Neural cell (in vitro differentiated cells): ENCODE measurements around the gene PPP6C.

ENCODE experiments used
- EP300 ChIP-seq: fragments of 450-650 bp; conservative IDR thresholded peaks from 2 replicates; pipeline ENCODE4 v1.6.1; 2014; ENCODE audit warnings: antibody characterized with exemption, mild to moderate bottlenecking, moderate library complexity; ENCODE audit not compliant: poor library complexity, severe bottlenecking
- POLR2AphosphoS5 ChIP-seq: IDR thresholded peaks from 2 replicates; pipeline ENCODE4 v1.6.1; 2012
- REST ChIP-seq: IDR thresholded peaks from 2 replicates; pipeline ENCODE4 v1.6.1; 2012; ENCODE audit warnings: borderline replicate concordance
- SMC3 ChIP-seq: fragments of 450-650 bp; conservative IDR thresholded peaks from 2 replicates; pipeline ENCODE4 v1.6.1; 2014; ENCODE audit warnings: antibody characterized with exemption, mild to moderate bottlenecking, moderate library complexity; ENCODE audit not compliant: poor library complexity
- TF ChIP-seq, protein P1 (sequence below): fragments of 450-650 bp; IDR thresholded peaks from 2 replicates; pipeline ENCODE4 v1.5.1; 2014; ENCODE audit warnings: antibody characterized with exemption, mild to moderate bottlenecking, moderate library complexity; ENCODE audit not compliant: poor library complexity, severe bottlenecking

- TF ChIP-seq, protein P1, sequence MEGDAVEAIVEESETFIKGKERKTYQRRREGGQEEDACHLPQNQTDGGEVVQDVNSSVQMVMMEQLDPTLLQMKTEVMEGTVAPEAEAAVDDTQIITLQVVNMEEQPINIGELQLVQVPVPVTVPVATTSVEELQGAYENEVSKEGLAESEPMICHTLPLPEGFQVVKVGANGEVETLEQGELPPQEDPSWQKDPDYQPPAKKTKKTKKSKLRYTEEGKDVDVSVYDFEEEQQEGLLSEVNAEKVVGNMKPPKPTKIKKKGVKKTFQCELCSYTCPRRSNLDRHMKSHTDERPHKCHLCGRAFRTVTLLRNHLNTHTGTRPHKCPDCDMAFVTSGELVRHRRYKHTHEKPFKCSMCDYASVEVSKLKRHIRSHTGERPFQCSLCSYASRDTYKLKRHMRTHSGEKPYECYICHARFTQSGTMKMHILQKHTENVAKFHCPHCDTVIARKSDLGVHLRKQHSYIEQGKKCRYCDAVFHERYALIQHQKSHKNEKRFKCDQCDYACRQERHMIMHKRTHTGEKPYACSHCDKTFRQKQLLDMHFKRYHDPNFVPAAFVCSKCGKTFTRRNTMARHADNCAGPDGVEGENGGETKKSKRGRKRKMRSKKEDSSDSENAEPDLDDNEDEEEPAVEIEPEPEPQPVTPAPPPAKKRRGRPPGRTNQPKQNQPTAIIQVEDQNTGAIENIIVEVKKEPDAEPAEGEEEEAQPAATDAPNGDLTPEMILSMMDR: no peak
- TF ChIP-seq POLR2AphosphoS5 (no peak), EP300 (no peak), SMC3 (no peak), REST (no peak)
Observed at GRCh38 chr9:125140576-125140975, 49.0 kb downstream of the PPP6C start.
